ENCODE measurements around the gene PTPRU. TPM values are rescaled to one million over a fixed set of nuclear protein-coding genes. Genes with fewer than 3 reads are reported as not detected.

Gene PTPRU
- total RNA-seq, 1 donor from 2014 or later = 17.7 TPM

DNA sequence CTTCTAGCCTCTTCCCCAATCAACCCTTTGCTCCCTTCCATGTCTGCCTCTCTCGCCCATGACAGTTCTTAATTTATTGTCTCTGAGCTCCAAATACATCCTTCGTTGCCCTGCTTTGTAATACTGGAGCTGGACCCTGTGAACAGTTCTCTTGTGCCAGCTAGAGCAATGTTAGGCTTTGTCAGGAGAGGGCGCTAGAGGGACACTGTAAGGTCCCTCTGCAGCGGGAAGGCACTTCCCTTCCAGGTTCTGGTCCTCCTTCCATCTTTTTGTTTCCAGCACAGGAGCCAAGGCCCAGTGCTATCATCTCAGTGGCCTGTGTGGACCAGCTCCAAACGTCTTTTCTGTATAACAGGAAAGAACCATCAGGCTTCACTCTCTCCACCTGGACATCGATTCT, 95.9 kb downstream of the PTPRU start:
- DNase-seq (ENCODE audit: low spot score) = no peak

- no peak for DNase-seq (ENCODE audit: low spot score)
Measured at GRCh38 chr1:29333008-29333407, 96.7 kb downstream of the PTPRU start.

DNA sequence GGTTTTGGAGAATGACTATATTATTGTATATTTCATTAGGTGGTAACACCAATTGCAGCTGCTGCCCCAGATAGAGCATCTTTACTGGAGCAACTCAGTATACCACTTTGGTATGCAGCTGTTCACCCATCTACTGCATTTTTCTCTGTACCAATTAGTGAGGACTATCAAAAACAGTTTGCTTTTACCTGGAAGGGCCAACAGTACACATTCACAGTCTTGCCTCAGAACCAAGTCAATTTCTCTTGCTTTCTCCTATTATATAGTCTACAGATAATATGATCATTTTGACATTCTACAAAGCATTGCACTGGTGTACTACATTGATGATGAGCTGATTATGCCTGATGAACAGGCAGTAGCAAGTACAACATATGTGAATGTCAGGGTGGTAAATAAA, 99.3 kb downstream of the PTPRU start:
- DNase-seq (ENCODE audit: low spot score) = no peak

DNA sequence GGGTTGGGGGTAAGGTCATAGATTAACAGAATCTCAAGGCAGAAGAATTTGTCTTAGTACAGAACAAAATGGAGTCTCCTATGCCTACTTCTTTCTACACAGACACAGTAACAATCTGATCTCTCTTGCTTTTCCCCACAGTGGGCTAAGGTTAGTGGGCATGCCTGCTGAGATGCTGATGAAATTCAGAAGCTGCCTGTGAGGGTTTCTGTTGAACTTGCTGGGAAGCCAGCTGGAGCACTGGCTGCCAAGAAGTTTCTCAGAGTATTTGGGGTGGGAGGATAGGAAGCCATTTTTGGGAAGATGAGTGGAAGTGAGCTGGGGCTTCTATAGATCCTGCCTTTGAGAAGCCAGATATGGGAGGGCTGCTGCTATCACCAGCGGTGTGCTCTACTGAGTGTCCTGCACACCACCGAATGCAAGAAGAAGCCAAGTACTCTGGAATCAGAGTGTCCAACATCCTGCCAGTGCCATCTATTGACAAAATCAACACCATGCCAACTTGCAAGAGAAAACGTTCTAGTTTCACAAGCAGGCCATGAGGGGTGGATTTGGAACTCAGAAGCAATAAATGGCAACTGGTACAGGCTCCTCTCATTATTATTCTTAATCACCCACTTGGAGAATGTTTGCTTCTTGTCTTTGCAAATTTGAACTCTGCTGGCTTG, 102.7 kb downstream of the PTPRU start:
- DNase-seq (ENCODE audit: low spot score) = no peak

DNA sequence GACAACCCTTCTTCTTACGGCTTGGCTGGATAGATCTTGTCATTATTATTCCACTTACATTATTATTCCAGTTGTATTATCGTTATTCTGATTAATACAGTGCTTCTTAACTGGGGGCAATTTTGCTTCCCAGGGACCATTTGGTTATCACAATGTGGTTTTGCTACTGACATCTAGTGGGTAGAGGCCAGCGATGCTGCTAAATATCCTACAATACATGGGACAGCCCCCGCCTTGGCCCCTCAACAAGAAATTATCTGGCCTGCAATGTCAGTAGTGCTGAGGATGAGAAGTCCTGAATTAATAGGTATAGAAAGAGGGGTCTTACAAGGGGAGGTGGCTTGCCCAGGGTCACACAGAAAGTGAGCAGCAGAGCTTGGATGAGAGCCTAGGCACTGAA, 105.6 kb downstream of the PTPRU start:
- no peak for DNase-seq (ENCODE audit: low spot score)

DNA sequence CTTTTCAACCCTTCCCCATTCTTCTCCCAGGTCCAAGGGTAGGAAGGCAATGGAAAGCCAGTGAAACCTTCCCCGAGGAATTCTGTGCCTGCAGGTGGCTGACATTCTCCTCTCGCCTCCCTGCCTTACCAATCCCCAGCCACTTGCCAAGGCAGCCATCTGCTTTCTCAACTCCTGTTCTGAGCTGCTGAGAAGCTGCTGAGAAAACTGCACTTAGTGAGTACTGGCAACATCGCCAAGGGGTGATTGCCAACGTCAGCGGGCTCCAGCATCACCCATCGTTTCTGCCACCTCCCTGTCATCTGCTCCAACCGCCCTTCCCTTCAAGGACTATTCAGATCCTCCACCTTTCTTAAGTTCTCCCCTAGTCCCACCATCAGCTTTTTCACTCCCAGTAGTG, 106.0 kb downstream of the PTPRU start:
- no peak for DNase-seq (ENCODE audit: low spot score)

DNA sequence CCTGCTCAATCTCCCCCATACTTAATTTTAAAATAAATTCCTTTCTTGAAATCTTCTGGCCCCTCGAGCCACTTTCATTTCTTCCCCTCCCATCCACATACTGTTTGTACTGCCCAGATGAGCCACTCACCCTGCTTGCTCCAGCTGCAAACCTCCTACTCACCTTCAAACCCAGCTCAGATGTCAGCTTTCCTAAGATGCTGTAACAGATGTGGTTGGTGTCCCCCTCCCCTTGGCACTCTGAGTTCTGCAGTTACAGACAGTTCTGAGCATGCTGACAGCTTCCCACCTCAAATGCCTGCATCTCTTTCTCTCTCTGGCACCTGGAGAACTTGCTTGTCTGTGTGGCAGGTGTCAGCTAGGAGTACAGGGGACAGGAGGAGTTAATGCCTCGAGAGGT, 106.7 kb downstream of the PTPRU start:
- no peak for DNase-seq (ENCODE audit: low spot score)

GRCh38 chr1:29343476-29343875, 107.2 kb downstream of the PTPRU start:
- DNase-seq (ENCODE audit: low spot score) = no peak

DNA sequence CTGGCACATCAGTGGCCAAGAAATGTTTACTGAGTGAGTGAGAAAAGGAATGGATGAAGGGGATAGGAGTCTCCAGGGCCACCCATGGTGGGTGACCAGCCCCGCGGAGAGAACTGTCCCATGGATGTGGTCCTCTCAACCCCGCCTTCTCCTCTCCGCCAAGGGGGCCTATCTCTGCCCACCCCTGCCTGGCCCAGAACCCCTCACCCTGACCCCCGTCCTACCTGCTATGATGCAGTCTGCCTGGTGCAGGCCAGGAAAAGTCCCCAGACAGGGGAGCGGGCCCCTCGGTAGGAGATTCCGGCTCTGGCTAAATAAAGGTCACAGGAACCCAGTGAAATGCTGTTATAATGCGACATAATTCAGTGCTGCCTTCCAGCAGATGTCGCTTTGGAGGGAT, 107.6 kb downstream of the PTPRU start:
- DNase-seq (ENCODE audit: low spot score) = no peak

DNA sequence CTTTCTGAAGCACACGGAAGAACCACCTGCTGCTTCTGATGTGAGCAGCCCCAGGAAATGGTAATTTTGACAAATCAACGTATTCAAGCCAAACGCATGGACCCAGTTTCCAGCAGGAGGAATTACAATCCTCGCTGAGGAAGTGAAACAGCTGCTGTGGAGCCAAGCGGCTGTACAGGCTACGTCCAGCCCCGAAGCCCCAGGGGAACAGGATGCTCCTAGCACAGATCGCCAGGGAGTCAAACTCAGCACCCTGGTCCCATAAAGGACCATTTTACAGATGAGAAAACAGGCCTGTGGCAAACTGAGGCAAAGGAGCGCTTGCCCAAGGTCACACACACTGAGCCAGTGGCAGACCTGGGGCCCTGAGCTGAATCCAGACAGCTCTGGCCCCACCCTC, 108.0 kb downstream of the PTPRU start:
- DNase-seq (ENCODE audit: low spot score) = no peak

- no peak for DNase-seq (ENCODE audit: low spot score)
Measured at GRCh38 chr1:29346576-29346975, 110.3 kb downstream of the PTPRU start.

DNA sequence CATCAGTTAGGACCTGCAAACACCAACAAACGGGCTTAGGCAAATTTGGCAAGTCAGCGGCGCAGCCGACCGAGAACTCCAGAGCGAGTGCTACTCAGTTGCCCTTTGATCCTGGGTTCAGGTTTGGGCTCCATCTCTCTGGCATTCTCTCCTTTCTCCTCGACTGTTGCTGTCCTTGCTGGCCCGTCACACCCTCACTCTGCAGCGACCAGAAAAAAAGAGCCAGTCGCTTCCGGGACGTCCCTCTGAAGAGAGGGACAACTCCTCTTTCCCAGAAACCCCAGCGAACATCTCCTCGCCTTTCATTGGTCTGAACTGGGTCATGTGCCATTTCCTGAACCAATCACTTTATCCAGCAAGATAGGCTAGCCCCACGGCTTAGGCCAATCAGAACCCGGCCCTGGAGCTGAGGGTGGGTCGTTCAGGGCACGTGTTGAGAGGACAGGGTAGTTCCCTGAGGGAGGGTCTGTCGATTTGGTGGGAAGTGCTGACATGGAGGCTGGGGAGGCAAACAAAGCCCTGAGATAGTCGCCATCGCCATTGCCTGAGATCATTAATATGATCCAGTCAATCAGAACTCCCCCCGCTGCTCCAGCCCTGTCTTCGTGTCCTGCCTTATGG, 113.7 kb downstream of the PTPRU start:
- DNase-seq (ENCODE audit: low spot score) = no peak

DNA sequence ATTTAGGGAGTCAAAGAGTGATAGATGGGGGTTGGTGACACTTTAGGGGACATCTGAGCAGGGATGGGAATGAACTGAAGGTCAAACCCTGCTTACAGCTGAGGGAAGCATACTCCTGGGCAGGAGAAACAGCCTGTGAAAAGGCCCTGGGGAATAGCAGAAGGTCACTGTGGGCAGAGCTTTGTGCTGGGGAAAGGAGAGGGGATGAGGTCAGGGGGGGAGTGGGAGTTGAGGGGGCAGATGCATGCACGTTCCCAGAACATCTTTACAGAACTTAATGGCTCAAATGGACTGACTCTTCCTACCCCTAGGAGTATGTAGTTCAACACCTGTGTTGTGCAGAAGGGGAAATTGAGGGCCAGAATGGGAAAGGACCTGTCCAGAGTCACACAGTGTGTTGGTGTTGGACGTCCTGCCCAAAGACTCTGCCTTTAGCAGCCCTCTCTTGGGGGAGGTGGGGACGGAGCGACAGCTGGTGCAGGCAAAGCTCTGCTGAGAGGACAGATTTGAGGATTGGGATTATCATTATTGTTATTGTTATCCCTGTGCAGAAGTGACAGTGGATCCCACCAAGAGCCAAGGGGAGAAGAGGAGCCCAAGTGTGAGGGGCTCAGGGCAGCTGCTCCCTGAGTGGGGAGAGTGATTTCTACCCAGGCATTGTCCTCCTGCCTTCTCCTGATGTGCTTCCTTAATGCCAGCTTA, 116.5 kb downstream of the PTPRU start:
- no peak for DNase-seq (ENCODE audit: low spot score)

DNA sequence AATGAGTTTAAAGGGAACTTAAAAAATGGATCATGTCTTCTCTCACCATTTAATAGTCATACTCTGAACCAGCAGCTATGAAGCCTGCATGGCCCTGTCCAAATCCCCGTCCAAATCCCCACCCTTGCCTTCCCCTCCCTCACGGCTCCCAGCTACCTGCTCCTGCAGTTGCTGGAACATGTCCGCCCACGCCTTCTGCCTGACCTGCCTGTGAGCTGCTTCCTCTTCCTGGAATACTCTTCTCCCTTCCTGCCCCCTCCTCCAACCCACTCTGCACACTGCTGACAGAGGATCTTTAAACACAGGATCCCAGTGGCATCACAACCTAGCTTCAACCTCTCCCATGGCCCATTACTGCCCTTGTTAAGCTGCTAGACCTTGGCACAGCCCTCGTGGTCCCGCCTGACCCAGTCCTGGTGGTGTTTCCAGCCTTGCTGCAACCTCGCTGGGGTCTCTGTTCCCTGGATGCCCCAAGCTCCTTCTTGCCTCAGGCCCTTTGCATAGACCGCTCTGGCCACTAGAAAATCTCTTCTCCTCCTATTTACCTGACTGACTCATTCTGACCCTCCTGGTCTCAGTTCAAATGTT, 118.3 kb downstream of the PTPRU start:
- no peak for DNase-seq (ENCODE audit: low spot score)

DNA sequence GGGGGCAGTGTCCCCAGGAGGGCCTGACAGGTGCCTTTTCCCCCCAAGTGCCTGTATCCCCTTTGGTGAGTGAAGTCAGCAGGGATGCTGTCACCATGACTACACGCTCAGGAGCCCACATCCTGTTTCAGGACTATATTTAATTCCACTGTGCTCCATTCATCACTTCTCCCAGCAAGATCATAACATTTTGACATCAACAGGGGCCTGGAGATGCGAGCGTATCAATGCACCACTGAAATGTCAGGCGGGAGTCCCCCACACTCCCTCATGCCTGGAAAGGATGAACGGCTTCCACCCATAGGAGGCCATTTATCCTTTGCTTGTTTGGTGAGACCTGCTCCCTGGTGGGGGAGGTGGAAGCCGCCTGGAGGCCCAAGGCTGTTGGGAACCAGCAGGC, 119.1 kb downstream of the PTPRU start:
- DNase-seq (ENCODE audit: low spot score) = no peak

DNA sequence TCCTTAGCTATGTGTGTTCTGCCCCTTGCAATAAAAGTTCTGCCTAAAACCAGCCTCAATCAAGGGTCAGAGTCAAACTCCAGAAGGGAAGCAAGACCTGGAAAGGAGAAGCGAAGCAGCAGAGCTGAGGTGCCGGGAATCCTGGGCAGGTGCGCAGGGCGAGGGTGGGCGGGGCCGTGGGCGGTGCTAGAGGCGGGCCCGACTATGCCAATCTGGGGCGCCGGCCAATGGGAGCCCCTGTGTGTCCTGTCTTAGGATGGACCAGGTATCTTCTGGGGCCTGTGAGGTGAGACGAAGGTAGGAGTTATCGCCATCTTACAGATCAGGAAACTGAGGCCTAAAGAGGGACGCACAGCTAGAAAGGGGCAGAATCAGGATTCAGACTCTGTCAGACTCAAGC, 120.3 kb downstream of the PTPRU start:
- DNase-seq (ENCODE audit: low spot score) = no peak

GRCh38 chr1:29357452-29357851, 121.1 kb downstream of the PTPRU start:
- no peak for DNase-seq (ENCODE audit: low spot score)

DNA sequence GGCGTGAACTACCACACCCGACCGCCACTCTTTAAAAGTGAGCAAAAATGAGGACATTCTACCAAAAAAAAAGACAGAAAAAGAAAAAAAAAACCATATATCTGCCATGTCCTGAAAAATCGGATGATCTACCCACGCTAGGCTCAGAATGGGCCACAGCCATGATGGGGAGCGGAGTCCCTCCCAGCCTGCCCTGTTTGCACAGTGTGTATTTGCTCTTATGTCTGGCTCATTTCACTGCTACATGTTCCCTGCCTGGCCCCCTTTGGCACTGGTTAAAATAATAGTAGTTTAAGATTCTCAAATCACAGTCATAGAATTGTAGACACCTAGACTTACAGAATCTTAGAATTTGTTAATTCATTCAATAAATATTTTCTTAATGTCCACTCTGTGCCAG, 121.9 kb downstream of the PTPRU start:
- no peak for DNase-seq (ENCODE audit: low spot score)

- DNase-seq (ENCODE audit: low spot score) = no peak
Measured at GRCh38 chr1:29360768-29361167, 124.4 kb downstream of the PTPRU start.

- no peak for DNase-seq (ENCODE audit: low spot score)
Measured at GRCh38 chr1:29361686-29362085, 125.4 kb downstream of the PTPRU start.

- no peak for DNase-seq (ENCODE audit: low spot score)
Measured at GRCh38 chr1:29362116-29362515, 125.8 kb downstream of the PTPRU start.

DNA sequence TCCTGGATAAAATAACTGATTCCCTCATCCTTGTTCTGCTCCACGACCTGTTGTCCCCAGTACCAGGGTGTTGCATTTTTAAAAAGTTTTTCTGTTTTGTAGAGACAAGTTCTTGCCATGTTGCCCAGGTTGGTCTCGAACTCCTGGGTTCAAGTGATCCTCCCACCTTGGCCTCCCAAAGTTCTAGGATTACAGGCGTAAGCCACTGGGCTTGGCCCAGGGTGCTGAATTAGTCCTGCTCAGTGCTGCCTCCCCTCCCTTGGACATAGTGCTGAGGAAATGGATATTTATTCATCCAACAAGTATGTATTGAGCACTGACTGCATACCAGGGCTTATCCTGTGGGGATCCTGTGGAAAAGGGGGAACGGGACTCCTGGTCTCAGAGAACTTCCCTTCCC, 126.4 kb downstream of the PTPRU start:
- no peak for DNase-seq (ENCODE audit: low spot score)

- no peak for DNase-seq (ENCODE audit: low spot score)
Measured at GRCh38 chr1:29363536-29363935, 127.2 kb downstream of the PTPRU start.
